Activated CD8-positive, alpha-beta T cell treated with anti-CD3 and anti-CD28 coated beads, Interleukin-2, amount 10 ng/mL, durations not matched to agents 7 days and 5 days (primary cell): ENCODE measurements around the gene BCO2. TPM values are rescaled to one million over a fixed set of nuclear protein-coding genes. Genes with fewer than 3 reads are reported as not detected.

Experiments used
- ATAC-seq: fragments of 150-1000 bp; cut with Tn5 transposase; one replicate; pipeline ENCODE4 v1.10.0; 2021; ENCODE audit warnings: moderate library complexity
- CTCF ChIA-PET: fragments of 350-600 bp; sonication (Branson Sonifier 250); formaldehyde crosslinking; loops from one replicate; lab custom pipeline; 2021; ENCODE audit warnings: antibody characterized with exemption; lab: Charles Lee
- POLR2A ChIA-PET: fragments of 350-600 bp; sonication (Branson Sonifier 250); formaldehyde crosslinking; loops from one replicate; lab custom pipeline; 2021; ENCODE audit warnings: antibody characterized with exemption; lab: Charles Lee
- DNase-seq: peaks from one replicate; pipeline ENCODE4 v3.0.0-alpha.2; 2020
- H3K27ac Mint-ChIP-seq: one replicate; pipeline ENCODE4 v1.8.0; 2021; ENCODE audit warnings: mild to moderate bottlenecking, mixed read lengths
- H3K27me3 Mint-ChIP-seq: one replicate; pipeline ENCODE4 v1.8.0; 2021; ENCODE audit warnings: low read depth, mixed read lengths
- H3K36me3 Mint-ChIP-seq: one replicate; pipeline ENCODE4 v1.8.0; 2021; ENCODE audit warnings: low read depth, mixed read lengths
- H3K4me1 Mint-ChIP-seq: one replicate; pipeline ENCODE4 v1.8.0; 2021; ENCODE audit warnings: low read depth, mixed read lengths
- H3K4me3 Mint-ChIP-seq: one replicate; pipeline ENCODE4 v1.8.0; 2021; ENCODE audit warnings: mild to moderate bottlenecking, mixed read lengths
- H3K9me3 Mint-ChIP-seq: one replicate; pipeline ENCODE4 v1.8.0; 2022; ENCODE audit warnings: mixed read lengths; ENCODE audit not compliant: insufficient read depth
- total RNA-seq, 2 experiments: library from RNA; stranded (reverse); gene quantifications; one replicate each; pipeline ENCODE4 v1.2.3, GENCODE V29; 2021

BCO2 gene
- total RNA-seq, 2 experiments from 2014 or later: 1.3 to 1.9 TPM

- no peak overlapping the region for H3K4me3 Mint-ChIP-seq
- ChIA-PET POLR2A (interaction anchor here (1.5 kb wide), 1 partner anchor 9 kb away, joined by 4 read pairs; no protein-coding TSS in a partner anchor), CTCF (interaction anchor here (1.1 to 1.3 kb wide), 2 partner anchors 10 to 53 kb away, joined by 3 to 4 read pairs; no protein-coding TSS in a partner anchor)
- ATAC-seq: no peak
- peaks cover 17% of the 10 kb centered on the region for H3K4me1 Mint-ChIP-seq
- H3K27me3 Mint-ChIP-seq: no peaks in the 10 kb centered on the region
- DNase-seq: no peak
- no peaks in the 10 kb centered on the region for H3K9me3 Mint-ChIP-seq
- H3K36me3 Mint-ChIP-seq: peaks cover 37% of the 10 kb centered on the region
- no peak overlapping the region for H3K27ac Mint-ChIP-seq
These were observed 53.8 kb downstream of the BCO2 start for GRCh38 chr11:112229159-112229558.

GRCh38 chr11:112229746-112230433 lies 54.6 kb downstream of the BCO2 start:
- H3K27ac Mint-ChIP-seq: no peak overlapping the region
- no peaks in the 10 kb centered on the region for H3K9me3 Mint-ChIP-seq
- DNase-seq: no peak
- ATAC-seq: no peak
- H3K4me3 Mint-ChIP-seq: no peak overlapping the region
- H3K36me3 Mint-ChIP-seq: peaks cover 37% of the 10 kb centered on the region
- peaks cover 16% of the 10 kb centered on the region for H3K4me1 Mint-ChIP-seq
- CTCF ChIA-PET: interaction anchor here (1.1 to 1.3 kb wide), 2 partner anchors 11 to 52 kb away, joined by 3 to 4 read pairs; no protein-coding TSS in a partner anchor
- no peaks in the 10 kb centered on the region for H3K27me3 Mint-ChIP-seq
- POLR2A ChIA-PET: interaction anchor here (1.5 kb wide), 1 partner anchor 8 kb away, joined by 4 read pairs; no protein-coding TSS in a partner anchor

GRCh38 chr11:112231952-112232351 lies 56.6 kb downstream of the BCO2 start:
- no peaks in the 10 kb centered on the region for H3K9me3 Mint-ChIP-seq
- H3K4me3 Mint-ChIP-seq: no peak overlapping the region
- ATAC-seq (no peak), DNase-seq (no peak)
- H3K27ac Mint-ChIP-seq: no peak overlapping the region
- peaks cover 50% of the 10 kb centered on the region for H3K36me3 Mint-ChIP-seq
- ChIA-PET CTCF (interaction anchor here (1.3 to 3.2 kb wide), 4 partner anchors 9 to 48 kb away, joined by 3 to 17 read pairs (median 6); no protein-coding TSS in a partner anchor), POLR2A (no interaction called here)
- peaks cover 15% of the 10 kb centered on the region for H3K4me1 Mint-ChIP-seq
- H3K27me3 Mint-ChIP-seq: no peaks in the 10 kb centered on the region

GRCh38 chr11:112235750-112236390 lies 60.6 kb downstream of the BCO2 start:
- DNase-seq (no peak), ATAC-seq (no peak)
- Mint-ChIP-seq H3K4me1 (no peaks in the 10 kb centered on the region), H3K27ac (no peak overlapping the region), H3K36me3 (peaks cover 43% of the 10 kb centered on the region), H3K4me3 (no peak overlapping the region), H3K27me3 (no peaks in the 10 kb centered on the region), H3K9me3 (no peaks in the 10 kb centered on the region)
- ChIA-PET CTCF (interaction anchor here (1.0 kb wide), 1 partner anchor 44 kb away, joined by 3 read pairs; no protein-coding TSS in a partner anchor), POLR2A (no interaction called here)

GRCh38 chr11:112237451-112237850 lies 62.1 kb downstream of the BCO2 start:
- DNase-seq (no peak), ATAC-seq (no peak)
- Mint-ChIP-seq H3K4me3 (no peak overlapping the region), H3K27me3 (no peaks in the 10 kb centered on the region), H3K9me3 (no peaks in the 10 kb centered on the region), H3K4me1 (no peaks in the 10 kb centered on the region), H3K27ac (no peak overlapping the region), H3K36me3 (peaks cover 38% of the 10 kb centered on the region)
- ChIA-PET CTCF (no interaction called here), POLR2A (interaction anchor here (1.1 to 1.3 kb wide), 2 partner anchors 8 to 10 kb away, joined by 3 to 4 read pairs; no protein-coding TSS in a partner anchor)

- Mint-ChIP-seq H3K4me1 (no peaks in the 10 kb centered on the region), H3K36me3 (peaks cover 42% of the 10 kb centered on the region), H3K27ac (no peak overlapping the region), H3K9me3 (no peaks in the 10 kb centered on the region), H3K27me3 (no peaks in the 10 kb centered on the region), H3K4me3 (no peak overlapping the region)
- CTCF ChIA-PET: no interaction called here
- DNase-seq (no peak), ATAC-seq (no peak)
- POLR2A ChIA-PET: interaction anchor here (1.3 kb wide), 1 partner anchor 8 kb away, joined by 4 read pairs; no protein-coding TSS in a partner anchor
These were observed 62.7 kb downstream of the BCO2 start for GRCh38 chr11:112238041-112238440.

GRCh38 chr11:112241486-112241885 lies 66.2 kb downstream of the BCO2 start:
- Mint-ChIP-seq H3K9me3 (no peaks in the 10 kb centered on the region), H3K27ac (no peak overlapping the region), H3K4me3 (no peak overlapping the region), H3K36me3 (peaks cover 37% of the 10 kb centered on the region), H3K4me1 (no peaks in the 10 kb centered on the region), H3K27me3 (no peaks in the 10 kb centered on the region)
- no peak for DNase-seq
- POLR2A ChIA-PET: interaction anchor here (0.5 kb wide), 1 partner anchor 21 kb away, joined by 3 read pairs; no protein-coding TSS in a partner anchor
- no peak for ATAC-seq
- CTCF ChIA-PET: interaction anchor here (0.7 to 0.9 kb wide), 2 partner anchors 21 to 26 kb away, joined by 3 read pairs; no protein-coding TSS in a partner anchor

GRCh38 chr11:112247201-112247600 lies 71.9 kb downstream of the BCO2 start:
- H3K9me3 Mint-ChIP-seq: no peaks in the 10 kb centered on the region
- no peak for DNase-seq
- no peak for ATAC-seq
- ChIA-PET POLR2A (no interaction called here), CTCF (no interaction called here)
- no peak overlapping the region for H3K4me3 Mint-ChIP-seq
- no peak overlapping the region for H3K27ac Mint-ChIP-seq
- H3K27me3 Mint-ChIP-seq: no peaks in the 10 kb centered on the region
- H3K4me1 Mint-ChIP-seq: no peaks in the 10 kb centered on the region
- peaks cover 13% of the 10 kb centered on the region for H3K36me3 Mint-ChIP-seq

GRCh38 chr11:112248201-112248600 lies 72.9 kb downstream of the BCO2 start:
- H3K4me1 Mint-ChIP-seq: no peaks in the 10 kb centered on the region
- no peaks in the 10 kb centered on the region for H3K9me3 Mint-ChIP-seq
- no peak overlapping the region for H3K27ac Mint-ChIP-seq
- no peaks in the 10 kb centered on the region for H3K27me3 Mint-ChIP-seq
- POLR2A ChIA-PET: no interaction called here
- DNase-seq (no peak), ATAC-seq (no peak)
- CTCF ChIA-PET: interaction anchor here (1.8 kb wide), 1 partner anchor 32 kb away, joined by 5 read pairs; no protein-coding TSS in a partner anchor
- peaks cover 7% of the 10 kb centered on the region for H3K36me3 Mint-ChIP-seq
- no peak overlapping the region for H3K4me3 Mint-ChIP-seq

GRCh38 chr11:112249871-112250610 lies 74.7 kb downstream of the BCO2 start:
- Mint-ChIP-seq H3K27me3 (no peaks in the 10 kb centered on the region), H3K4me1 (no peaks in the 10 kb centered on the region), H3K4me3 (no peak overlapping the region), H3K9me3 (no peaks in the 10 kb centered on the region), H3K27ac (no peak overlapping the region), H3K36me3 (no peaks in the 10 kb centered on the region)
- no peak for DNase-seq
- POLR2A ChIA-PET: no interaction called here
- CTCF ChIA-PET: interaction anchor here (1.8 kb wide), 1 partner anchor 30 kb away, joined by 5 read pairs; no protein-coding TSS in a partner anchor
- ATAC-seq: no peak

- Mint-ChIP-seq H3K36me3 (no peaks in the 10 kb centered on the region), H3K9me3 (no peaks in the 10 kb centered on the region), H3K27me3 (no peaks in the 10 kb centered on the region), H3K4me3 (no peak overlapping the region), H3K27ac (no peak overlapping the region), H3K4me1 (no peaks in the 10 kb centered on the region)
- no peak for ATAC-seq
- DNase-seq: no peak
- ChIA-PET POLR2A (no interaction called here), CTCF (interaction anchor here (1.2 kb wide), 1 partner anchor 26 kb away, joined by 6 read pairs; no protein-coding TSS in a partner anchor)
These were observed 78.4 kb downstream of the BCO2 start for GRCh38 chr11:112253605-112254242.
